Measurements from ENCODE around the gene ZNF74.

Gene ZNF74

GRCh38 chr22:20421507-20421874, 27.5 kb downstream of the ZNF74 start:
- no peak for TF ChIP-seq MAX (IDR thresholded peaks at IDR 0.05; ENCODE audit: low read depth, low read length)
- DNase-seq (ENCODE audit: low read depth): no peak
- H3K4me3 ChIP-seq (ENCODE audit: low read depth, low read length): no peak overlapping the region

- H3K4me3 ChIP-seq (ENCODE audit: low read depth, low read length): no peak overlapping the region
- DNase-seq (ENCODE audit: low read depth): peak; percentile 54
- no peak for TF ChIP-seq CTCF (IDR thresholded peaks at IDR 0.05; ENCODE audit: low read depth, low read length)
- no peak for TF ChIP-seq POLR2A (IDR thresholded peaks at IDR 0.05; ENCODE audit: extremely low read depth, insufficient read length)
- TF ChIP-seq MAX (IDR thresholded peaks at IDR 0.05; ENCODE audit: low read depth, low read length): no peak
- no peak for TF ChIP-seq MYC (IDR thresholded peaks at IDR 0.05; ENCODE audit: low read depth, low read length)
Observed at GRCh38 chr22:20422271-20423007, 28.5 kb downstream of the ZNF74 start.

DNA sequence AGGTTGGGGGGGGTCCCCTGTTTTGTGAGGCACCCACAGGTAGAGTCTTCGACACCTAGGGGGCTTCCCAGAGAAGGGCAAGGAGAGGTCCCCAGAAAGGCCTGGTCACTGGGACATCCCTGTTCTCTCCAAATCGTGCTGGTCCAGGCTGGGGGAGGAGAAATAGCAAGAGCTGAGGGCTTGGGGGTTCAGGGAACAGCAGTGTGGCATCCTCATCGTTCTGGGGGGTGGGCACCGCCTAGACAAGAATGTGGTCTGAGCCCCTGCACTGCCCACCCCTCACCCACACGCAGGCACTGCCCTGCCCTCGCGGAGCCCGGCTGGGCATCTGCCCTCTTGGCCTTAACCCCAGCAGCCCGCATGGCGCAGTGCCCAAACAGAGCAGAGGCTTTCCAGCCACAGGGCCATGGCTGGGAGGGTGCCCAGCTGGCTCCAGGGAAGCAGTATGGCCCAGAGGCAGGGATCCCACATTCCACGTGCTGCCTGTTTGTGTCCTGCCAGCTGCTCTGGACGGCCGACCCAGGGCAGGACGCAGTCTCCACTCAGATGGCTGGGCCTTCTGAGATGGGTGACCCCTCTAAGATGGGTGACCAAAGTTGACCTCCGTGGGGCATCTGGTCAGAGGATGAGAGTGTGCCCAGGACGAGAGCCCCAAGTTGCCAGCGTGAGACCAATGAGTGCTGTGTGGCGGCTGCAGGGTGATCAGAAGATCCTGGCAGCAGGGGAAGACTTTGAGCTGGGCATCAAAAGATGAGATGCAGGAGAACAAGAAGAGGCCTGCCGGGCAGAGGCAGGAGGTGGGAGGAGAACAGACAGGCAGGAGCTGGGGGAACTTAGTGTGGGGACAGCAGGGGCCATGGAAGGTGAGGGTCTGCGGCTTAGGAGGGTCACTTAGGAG, 29.3 kb downstream of the ZNF74 start:
- TF ChIP-seq MYC (IDR thresholded peaks at IDR 0.05; ENCODE audit: low read depth, low read length) (no peak), POLR2A (IDR thresholded peaks at IDR 0.05; ENCODE audit: extremely low read depth, insufficient read length) (no peak), MAX (IDR thresholded peaks at IDR 0.05; ENCODE audit: low read depth, low read length) (no peak), CTCF (IDR thresholded peaks at IDR 0.05; ENCODE audit: low read depth, low read length) (no peak)
- peak; percentile 22 for DNase-seq (ENCODE audit: low read depth)
- H3K4me3 ChIP-seq (ENCODE audit: low read depth, low read length): no peak overlapping the region

- DNase-seq (ENCODE audit: low read depth): peak; percentile 54
- TF ChIP-seq CTCF (IDR thresholded peaks at IDR 0.05; ENCODE audit: low read depth, low read length): no peak
- no peak for TF ChIP-seq POLR2A (IDR thresholded peaks at IDR 0.05; ENCODE audit: extremely low read depth, insufficient read length)
- no peak for TF ChIP-seq MAX (IDR thresholded peaks at IDR 0.05; ENCODE audit: low read depth, low read length)
- no peak for TF ChIP-seq MYC (IDR thresholded peaks at IDR 0.05; ENCODE audit: low read depth, low read length)
- H3K4me3 ChIP-seq (ENCODE audit: low read depth, low read length): no peak overlapping the region
Observed at GRCh38 chr22:20423906-20424551, 30.1 kb downstream of the ZNF74 start.

DNA sequence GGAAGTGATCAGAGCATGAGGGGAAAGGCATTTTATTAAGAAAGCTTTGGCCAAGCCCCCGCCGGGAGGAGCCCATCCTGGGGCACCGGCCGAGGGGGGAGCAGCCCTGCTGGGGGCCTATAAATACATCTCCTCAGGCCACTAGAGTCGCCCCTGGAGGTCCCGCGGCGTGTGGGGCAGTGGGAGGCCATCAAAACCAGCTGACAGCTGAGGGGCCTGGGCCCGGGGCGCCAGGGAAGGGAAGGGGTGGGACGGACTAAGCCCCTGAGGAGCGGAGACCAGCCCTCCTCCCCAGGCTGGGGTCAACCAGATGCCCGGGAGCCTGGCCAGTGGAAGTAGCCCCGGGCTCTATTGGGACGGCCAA, 30.6 kb downstream of the ZNF74 start:
- no peak for DNase-seq (ENCODE audit: low read depth)
- TF ChIP-seq MAX (IDR thresholded peaks at IDR 0.05; ENCODE audit: low read depth, low read length) (no peak), POLR2A (IDR thresholded peaks at IDR 0.05; ENCODE audit: extremely low read depth, insufficient read length) (no peak), MYC (IDR thresholded peaks at IDR 0.05; ENCODE audit: low read depth, low read length) (no peak), CTCF (IDR thresholded peaks at IDR 0.05; ENCODE audit: low read depth, low read length) (no peak)
- no peak overlapping the region for H3K4me3 ChIP-seq (ENCODE audit: low read depth, low read length)
